Liver (tissue), 3 donors: ENCODE results near the gene ZNF880.

Source experiments
- TAF1 ChIP-seq: conservative IDR thresholded peaks from 2 replicates; pipeline ENCODE4 v1.6.1; 2016; ENCODE audit warnings: antibody characterized with exemption, mild to moderate bottlenecking
- YY1 ChIP-seq: IDR thresholded peaks from 2 replicates; pipeline ENCODE4 v1.6.1; 2016; ENCODE audit warnings: antibody characterized with exemption, mild to moderate bottlenecking
- TF ChIP-seq, protein P1 (sequence below): fragments of 150-350 bp; IDR thresholded peaks from 2 replicates; pipeline ENCODE4 v1.5.1; 2017; ENCODE audit warnings: improper control_type of control experiment, low read depth, low read length; ENCODE audit not compliant: missing input control
- donor health status: healthy.
- donor health status: healthy.

DNA sequence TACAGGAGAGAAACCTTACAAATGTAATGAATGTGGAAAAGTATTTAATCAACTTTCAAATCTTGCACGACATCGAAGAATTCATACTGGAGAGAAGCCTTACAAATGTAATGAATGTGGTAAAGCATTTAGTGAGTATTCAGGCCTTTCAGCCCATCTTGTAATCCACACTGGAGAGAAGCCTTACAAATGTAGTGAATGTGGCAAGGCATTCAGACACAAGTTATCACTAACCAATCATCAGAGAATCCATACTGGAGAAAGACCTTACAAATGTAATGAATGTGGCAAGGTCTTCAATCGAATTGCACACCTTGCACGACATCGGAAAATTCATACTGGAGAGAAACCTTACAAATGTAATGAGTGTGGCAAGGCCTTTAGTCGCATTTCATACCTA is 47.3 kb upstream of the ZNF880 start:
- TF ChIP-seq, protein P1, sequence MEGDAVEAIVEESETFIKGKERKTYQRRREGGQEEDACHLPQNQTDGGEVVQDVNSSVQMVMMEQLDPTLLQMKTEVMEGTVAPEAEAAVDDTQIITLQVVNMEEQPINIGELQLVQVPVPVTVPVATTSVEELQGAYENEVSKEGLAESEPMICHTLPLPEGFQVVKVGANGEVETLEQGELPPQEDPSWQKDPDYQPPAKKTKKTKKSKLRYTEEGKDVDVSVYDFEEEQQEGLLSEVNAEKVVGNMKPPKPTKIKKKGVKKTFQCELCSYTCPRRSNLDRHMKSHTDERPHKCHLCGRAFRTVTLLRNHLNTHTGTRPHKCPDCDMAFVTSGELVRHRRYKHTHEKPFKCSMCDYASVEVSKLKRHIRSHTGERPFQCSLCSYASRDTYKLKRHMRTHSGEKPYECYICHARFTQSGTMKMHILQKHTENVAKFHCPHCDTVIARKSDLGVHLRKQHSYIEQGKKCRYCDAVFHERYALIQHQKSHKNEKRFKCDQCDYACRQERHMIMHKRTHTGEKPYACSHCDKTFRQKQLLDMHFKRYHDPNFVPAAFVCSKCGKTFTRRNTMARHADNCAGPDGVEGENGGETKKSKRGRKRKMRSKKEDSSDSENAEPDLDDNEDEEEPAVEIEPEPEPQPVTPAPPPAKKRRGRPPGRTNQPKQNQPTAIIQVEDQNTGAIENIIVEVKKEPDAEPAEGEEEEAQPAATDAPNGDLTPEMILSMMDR = no peak
- TF ChIP-seq TAF1 = no peak
- no peak for TF ChIP-seq YY1
